ENCODE data around the gene NEK11. TPM values are rescaled to one million over a fixed set of nuclear protein-coding genes. Genes with fewer than 3 reads are reported as not detected.

Gene NEK11
- polyA plus RNA-seq, 1 of the 3 experiments (the other 2 are of a cell fraction) = 4.7 TPM

GRCh38 chr3:131361464-131362421 is 335.1 kb downstream of the NEK11 start:
- ChIA-PET CTCF (no interaction called here), POLR2A (no interaction called here)
- Histone ChIP-seq H3K9ac (no peak overlapping the region), H3K27ac (ENCODE audit: low read depth in 2 of 2, low read length in 1 of 2) (no peak overlapping the region), H3K27me3 (ENCODE audit: insufficient read depth) (no peaks in the 10 kb centered on the region), H3K9me3 (no peaks in the 10 kb centered on the region), H3F3A (replicated peaks; ENCODE audit: insufficient read depth) (no peaks in the 10 kb centered on the region), H3K4me3 (ENCODE audit: low read depth in 2 of 2, low read length in 1 of 2) (no peak overlapping the region), H3K4me2 (no peak overlapping the region), H3K36me3 (replicated peaks in 1 of 2; ENCODE audit: control insufficient read depth in 1 of 2, insufficient read depth in 2 of 2, low read length in 1 of 2) (no peaks in the 10 kb centered on the region), H3K79me2 (ENCODE audit: insufficient read depth) (no peaks in the 10 kb centered on the region), H3K4me1 (ENCODE audit: control insufficient read depth in 1 of 2, insufficient read depth in 2 of 2, low read depth in 1 of 2, low read length in 1 of 2) (no peaks in the 10 kb centered on the region), H2AFZ (ENCODE audit: low read depth) (no peak overlapping the region), H4K20me1 (ENCODE audit: insufficient read depth) (no peaks in the 10 kb centered on the region), H3K9me2 (no peaks in the 10 kb centered on the region)
- DNase-seq = no peak
- WGBS (ENCODE audit: low lambda C conversion rate) = 81% methylated on average over 50 of the region's 64 CpGs
- no peak for TF ChIP-seq FOSL2 (IDR thresholded peaks at IDR 0.05; ENCODE audit: borderline replicate concordance, low read depth)
- TF ChIP-seq RFX5 (IDR thresholded peaks at IDR 0.05; ENCODE audit: low read length) = no peak
- TF ChIP-seq FOXM1 (IDR thresholded peaks at IDR 0.05; ENCODE audit: low read depth) = no peak
- no peak for TF ChIP-seq TAF1 (IDR thresholded peaks at IDR 0.05; ENCODE audit: borderline replicate concordance, low read depth, low read length)
- no peak for TF ChIP-seq USF1 (IDR thresholded peaks at IDR 0.05; ENCODE audit: borderline replicate concordance, low read depth)
- no peak for TF ChIP-seq USF2 (IDR thresholded peaks at IDR 0.05; ENCODE audit: borderline replicate concordance, low read depth, low read length)
- TF ChIP-seq MEF2A (IDR thresholded peaks at IDR 0.05; ENCODE audit: borderline replicate concordance, low read depth) = no peak
- TF ChIP-seq GABPA (IDR thresholded peaks at IDR 0.05; ENCODE audit: low read depth) = no peak
- no peak for TF ChIP-seq SIN3A (IDR thresholded peaks at IDR 0.05; ENCODE audit: borderline replicate concordance, low read depth, low read length)
- no peak for TF ChIP-seq FOXJ3 (CRISPR knock-in tag; IDR thresholded peaks at IDR 0.05)
- no peak for TF ChIP-seq NRF1 (IDR thresholded peaks at IDR 0.05; ENCODE audit: low read depth, low read length)
- no peak for TF ChIP-seq RAD21 (IDR thresholded peaks at IDR 0.05; ENCODE audit: low read length)
- TF ChIP-seq EZH2phosphoT487 (IDR thresholded peaks at IDR 0.05; ENCODE audit: borderline replicate concordance, low read depth) = no peak
- TF ChIP-seq POLR2AphosphoS5 (IDR thresholded peaks at IDR 0.05; ENCODE audit: low read depth, low read length) = no peak
- no peak for TF ChIP-seq REST (IDR thresholded peaks at IDR 0.05; ENCODE audit: low read depth, low read length)
- TF ChIP-seq IRF3 (IDR thresholded peaks at IDR 0.05; ENCODE audit: low read depth, low read length) = no peak
- TF ChIP-seq RXRA (IDR thresholded peaks at IDR 0.05; ENCODE audit: borderline replicate concordance, low read depth) = no peak
- TF ChIP-seq ELF1 (IDR thresholded peaks at IDR 0.05) = no peak

Measured in SK-N-SH (cell line).